Heart right ventricle (tissue), 16 donors: ENCODE results near the gene TMED5. TPM values are rescaled to one million over a fixed set of nuclear protein-coding genes. Genes with fewer than 3 reads are reported as not detected.

ENCODE experiments used
- ATAC-seq, 8 donors: fragments of 200-7000 bp; cut with Tn5 transposase; one replicate each; pipeline ENCODE4 v1.9.1; 2020; ENCODE audit warnings: mild to moderate bottlenecking in 8 of 8, moderate library complexity in 8 of 8, moderate number of reproducible peaks in 1 of 8
- DNase-seq, 2 donors: peaks; one replicate each; pipeline ENCODE4 v3.0.0-alpha.2; 2020
- H3K27ac ChIP-seq, 10 donors: fragments of 200-600 bp; sonication (generic) in 2 of 10; one replicate each; pipeline versions ENCODE4 v1.5.0 to v1.8.0; 2020 to 2022; ENCODE audit warnings: mild to moderate bottlenecking in 3 of 10
- H3K27me3 ChIP-seq, 7 donors: fragments of 200-600 bp; one replicate each; pipeline ENCODE4 v1.8.0; 2021 to 2022; ENCODE audit warnings: mild to moderate bottlenecking in 2 of 7
- H3K36me3 ChIP-seq, 9 donors: fragments of 200-600 bp; sonication (generic) in 1 of 9; one replicate each; pipeline versions ENCODE4 v1.5.0 to v1.8.0; 2020 to 2022; ENCODE audit warnings: mild to moderate bottlenecking in 2 of 9
- H3K4me1 ChIP-seq, 9 donors: fragments of 200-600 bp; sonication (generic) in 1 of 9; one replicate each; pipeline versions ENCODE4 v1.5.0 to v1.8.0; 2020 to 2022; ENCODE audit warnings: mild to moderate bottlenecking in 4 of 9
- H3K4me3 ChIP-seq, 10 donors: fragments of 200-600 bp; sonication (generic) in 2 of 10; one replicate each; pipeline versions ENCODE4 v1.5.0 to v1.8.0; 2020 to 2022; ENCODE audit warnings: mild to moderate bottlenecking in 7 of 10, moderate library complexity in 2 of 10
- H3K9me3 ChIP-seq, 11 donors: fragments of 200-600 bp in 10 of 11; sonication (generic) in 2 of 11; one replicate each; pipeline versions ENCODE4 v1.5.0 to v1.8.0; 2013 to 2022; ENCODE audit warnings: mild to moderate bottlenecking in 2 of 11, control low read depth in 1 of 11, moderate library complexity in 1 of 11
- CTCF ChIP-seq, 9 donors: fragments of 200-600 bp; sonication (generic) in 2 of 9; IDR thresholded peaks; one replicate each; pipeline versions ENCODE4 v1.5.0 to v1.8.0; 2021 to 2022; ENCODE audit warnings: antibody characterized with exemption in 9 of 9, mild to moderate bottlenecking in 5 of 9, moderate library complexity in 1 of 9
- WGBS, 2 donors: extraction: QIAGEN DNeasy Blood & Tissue Kit; methylation state at CpG; one replicate each; pipeline ENCODE4 v1.1.7; 2013; ENCODE audit warnings: inconsistent platforms in 1 of 2; 5-methylcytosine and 5-hydroxymethylcytosine counted together
- intact Hi-C, 10 donors: fragments of 100-400 bp; cut with DNase I; formaldehyde crosslinking; loops; one replicate each; pipeline versions ENCODE4 v1.11.1 to v1.14.2; 2022
- polyA plus RNA-seq, 2 donors: library from polyadenylated mRNA; stranded (reverse); fragments of 200-250 nt; gene quantifications; one replicate each; pipeline ENCODE4 v1.2.3, GENCODE V29; 2013
- total RNA-seq, 10 donors: library from RNA; stranded (reverse); fragmentation: NEBNext Ultra II Directional in 3 of 10; extraction: Animal tissue kit (Norgen Biotek cat#: 25700) in 3 of 10; gene quantifications; one replicate each; pipeline versions ENCODE4 v1.2.1 to v1.2.4, GENCODE V29; 2021 to 2023
- donor health status: Arrhythmogenic right ventricular cardiomyopathy.
- donor health status: ischemic (EF 13 %, LVEDD 7.1; RV severe dilation, severe dysfunction).
- donor health status: healthy with polysubstance abuse.
- donor health status: DM: no; HTN: yes; CAD: no.
- donor health status: DM: no; HTN: no; CAD: no.
- donor health status: ischemic (EF 25% LVEDD 6.9; RV normal size, moderate dysfunction).
- donor health status: ischemic (EF 25% LVEDD 5.7; RV mildly dilated, moderate dysfunction).
- donor health status: healthy.
- donor health status: DM: yes; HTN: yes; CAD: no.
- donor health status: Ischemic cardiomyopathy.
- donor health status: ischemic (EF 35%, LVEDD 5.7; RV mildly dilated, moderate dysfunction).
- donor health status: nonischemic (EF 11% LVEDD 7.7; RV severe dilation, severe dysfunction).
- donor health status: DM: yes; HTN: yes; CAD: no.
- donor health status: PGD.
- donor health status: ischemic (EF 29% LVEDD 5.4; RV normal size, mild dysfunction).
- donor health status: nonischemic (EF 23%, LVEDD 6.1; RV moderate dilation, normal function).

Gene TMED5
- total and polyA plus RNA-seq, 12 donors: 8.4 to 82.4 (median 38.4) TPM

GRCh38 chr1:93196591-93196990 lies 16.4 kb upstream of the TMED5 start:
- WGBS, 2 donors: 78 to 81% methylated on average over 1 of the region's 1 CpG
- peaks cover 0 to 54% (median 0%) of the 10 kb centered on the region in 9 donors for H3K36me3 ChIP-seq
- no peak overlapping the region for H3K4me3 ChIP-seq
- DNase-seq (no peak), ATAC-seq (no peak)
- no peak overlapping the region for H3K27ac ChIP-seq
- H3K9me3 ChIP-seq: no peaks in the 10 kb centered on the region
- no peaks in the 10 kb centered on the region for H3K4me1 ChIP-seq
- intact Hi-C loops: no loop called here
- TF ChIP-seq CTCF (IDR thresholded peaks at IDR 0.05): no peak
- no peaks in the 10 kb centered on the region for H3K27me3 ChIP-seq

GRCh38 chr1:93194231-93194990 lies 14.2 kb upstream of the TMED5 start:
- TF ChIP-seq CTCF (IDR thresholded peaks at IDR 0.05): no peak
- no peaks in the 10 kb centered on the region for H3K9me3 ChIP-seq
- 88 to 89% methylated on average over 4 of the region's 4 CpGs for WGBS, 2 donors
- H3K36me3 ChIP-seq: peaks cover 0 to 54% (median 0%) of the 10 kb centered on the region in 9 donors
- intact Hi-C loops: no loop called here
- H3K27ac ChIP-seq: no peak overlapping the region
- H3K4me1 ChIP-seq: no peaks in the 10 kb centered on the region
- H3K27me3 ChIP-seq: no peaks in the 10 kb centered on the region
- ATAC-seq: no peak
- H3K4me3 ChIP-seq: no peak overlapping the region
- no peak for DNase-seq

- WGBS, 2 donors: 99% methylated on average over 3 of the region's 3 CpGs
- intact Hi-C loops: no loop called here
These were observed 10.2 kb upstream of the TMED5 start for GRCh38 chr1:93190432-93190831.

GRCh38 chr1:93186667-93187066 lies 6.5 kb upstream of the TMED5 start:
- no peak for TF ChIP-seq CTCF (IDR thresholded peaks at IDR 0.05)
- Histone ChIP-seq H3K27me3 (no peaks in the 10 kb centered on the region), H3K9me3 (no peaks in the 10 kb centered on the region), H3K4me3 (no peak overlapping the region), H3K27ac (no peak overlapping the region), H3K36me3 (peaks cover 0 to 11% (median 0%) of the 10 kb centered on the region in 9 donors), H3K4me1 (peaks cover 0 to 20% (median 0%) of the 10 kb centered on the region in 9 donors)
- ATAC-seq (no peak), DNase-seq (no peak)
- WGBS, 2 donors: 90 to 93% methylated on average over 1 of the region's 1 CpG
- intact Hi-C loops: loop anchor here in 1 of 10 donors (5.0 kb wide), 1 partner anchor 51 kb away; no protein-coding TSS in a partner anchor

More at GRCh38 chr1:93190432-93190831, 10.2 kb upstream of the TMED5 start:
- Histone ChIP-seq H3K4me3 (no peak overlapping the region), H3K27me3 (no peaks in the 10 kb centered on the region), H3K9me3 (no peaks in the 10 kb centered on the region), H3K36me3 (peaks cover 0 to 30% (median 0%) of the 10 kb centered on the region in 9 donors), H3K4me1 (peaks cover 0 to 13% (median 0%) of the 10 kb centered on the region in 9 donors), H3K27ac (no peak overlapping the region)
- ATAC-seq (no peak), DNase-seq (no peak)
- TF ChIP-seq CTCF (IDR thresholded peaks at IDR 0.05): no peak
